Umbilical cord (tissue), 2 donors: ENCODE measurements around the gene CELF2. TPM values are rescaled to one million over a fixed set of nuclear protein-coding genes. Genes with fewer than 3 reads are reported as not detected.
"Not testable (repeated sequence)": the region's sequence is repeated elsewhere in the genome, so short reads cannot be mapped to it uniquely, and the experiment has no call there.

Experiments
- DNase-seq: peaks from one replicate; pipeline ENCODE4 v3.0.0-alpha.2; 2015; ENCODE audit warnings: low spot score
- total RNA-seq: library from RNA; depleted of rRNA; stranded (reverse); fragments of >200 nt; gene quantifications from one replicate; pipeline ENCODE4 v1.2.3, GENCODE V29; 2014; ENCODE audit warnings: low replicate concordance; ENCODE audit not compliant: insufficient read depth

The CELF2 gene
- 10.1 TPM for total RNA-seq

GRCh38 chr10:11017570-11018431, at the start of gene CELF2:
CELF2 (plus strand) TSS chr10:11017872; CDS start chr10:11018090, 218 bp downstream.
- peak; percentile 35 for DNase-seq

- DNase-seq = no peak
These were observed 49.4 kb upstream of the CELF2 start for GRCh38 chr10:10968257-10968588.

GRCh38 chr10:10973310-10973709, 44.4 kb upstream of the CELF2 start:
- no peak for DNase-seq

- no peak for DNase-seq
These were observed 42.0 kb upstream of the CELF2 start for GRCh38 chr10:10975647-10976046.

GRCh38 chr10:10976652-10977051, 41.0 kb upstream of the CELF2 start:
- no peak for DNase-seq

GRCh38 chr10:10977226-10977956, 40.3 kb upstream of the CELF2 start:
- DNase-seq = no peak

GRCh38 chr10:10977978-10978377, 39.7 kb upstream of the CELF2 start:
- DNase-seq = no peak

GRCh38 chr10:10985361-10985760, 32.3 kb upstream of the CELF2 start:
- DNase-seq = no peak

- no peak for DNase-seq
These were observed 31.1 kb upstream of the CELF2 start for GRCh38 chr10:10986606-10987005.

GRCh38 chr10:10987111-10987510, 30.6 kb upstream of the CELF2 start:
- DNase-seq = no peak

GRCh38 chr10:10989669-10990068, 28.0 kb upstream of the CELF2 start:
- DNase-seq = no peak

GRCh38 chr10:10991144-10991543, 26.5 kb upstream of the CELF2 start:
- DNase-seq = no peak

GRCh38 chr10:10992072-10992471, 25.6 kb upstream of the CELF2 start:
- DNase-seq = no peak

- no peak for DNase-seq
These were observed 24.5 kb upstream of the CELF2 start for GRCh38 chr10:10992961-10993714.

GRCh38 chr10:10993785-10994184, 23.9 kb upstream of the CELF2 start:
- no peak for DNase-seq

- DNase-seq = no peak
These were observed 23.3 kb upstream of the CELF2 start for GRCh38 chr10:10994360-10994759.

- DNase-seq = no peak
These were observed 22.6 kb upstream of the CELF2 start for GRCh38 chr10:10995120-10995519.

GRCh38 chr10:10996966-10997620, 20.6 kb upstream of the CELF2 start:
- no peak for DNase-seq

GRCh38 chr10:10999501-10999900, 18.2 kb upstream of the CELF2 start:
- not testable (repeated sequence) for DNase-seq

- DNase-seq = no peak
These were observed 15.2 kb upstream of the CELF2 start for GRCh38 chr10:11002485-11002884.

GRCh38 chr10:11002916-11003315, 14.8 kb upstream of the CELF2 start:
- no peak for DNase-seq

GRCh38 chr10:11003679-11004078, 14.0 kb upstream of the CELF2 start:
- no peak for DNase-seq
